T-helper 22 cell (primary cell): ENCODE results near the gene OXGR1.
"Not testable (repeated sequence)": the region's sequence is repeated elsewhere in the genome, so short reads cannot be mapped to it uniquely, and the experiment has no call there.

Experiments used
- DNase-seq: peaks from one replicate; pipeline ENCODE4 v3.0.0-alpha.2; 2020; ENCODE audit warnings: low read depth

The OXGR1 gene

GRCh38 chr13:97005625-97006262, 11.5 kb upstream of the OXGR1 start:
- DNase-seq: no peak

GRCh38 chr13:97004886-97005285, 10.6 kb upstream of the OXGR1 start:
- no peak for DNase-seq

- DNase-seq: no peak
Observed at GRCh38 chr13:97004096-97004876, 10.0 kb upstream of the OXGR1 start.

GRCh38 chr13:97003071-97003470, 8.8 kb upstream of the OXGR1 start:
- no peak for DNase-seq

GRCh38 chr13:97002581-97002980, 8.3 kb upstream of the OXGR1 start:
- no peak for DNase-seq

- DNase-seq: no peak
Observed at GRCh38 chr13:97001636-97002035, 7.4 kb upstream of the OXGR1 start.

- no peak for DNase-seq
Observed at GRCh38 chr13:97000295-97000925, 6.1 kb upstream of the OXGR1 start.

- no peak for DNase-seq
Observed at GRCh38 chr13:96999091-96999490, 4.8 kb upstream of the OXGR1 start.

- no peak for DNase-seq
Observed at GRCh38 chr13:96998051-96998450, 3.8 kb upstream of the OXGR1 start.

GRCh38 chr13:96996886-96997285, 2.6 kb upstream of the OXGR1 start:
- no peak for DNase-seq

GRCh38 chr13:96996107-96996506, 1.8 kb upstream of the OXGR1 start:
- DNase-seq: no peak

- DNase-seq: no peak
Observed at GRCh38 chr13:96994858-96995243, 575 bp upstream of the OXGR1 start.

- DNase-seq: no peak
Observed at GRCh38 chr13:96993634-96994016, 651 bp downstream of the OXGR1 start.

GRCh38 chr13:96992633-96993032, 1.6 kb downstream of the OXGR1 start:
- no peak for DNase-seq

GRCh38 chr13:96991072-96991471, 3.2 kb downstream of the OXGR1 start:
- no peak for DNase-seq

- DNase-seq: no peak
Observed at GRCh38 chr13:96988441-96988840, 5.8 kb downstream of the OXGR1 start.

GRCh38 chr13:96984051-96984508, 10.2 kb downstream of the OXGR1 start:
- DNase-seq: no peak

GRCh38 chr13:96982672-96983071, 11.6 kb downstream of the OXGR1 start:
- DNase-seq: no peak

- not testable (repeated sequence) for DNase-seq
Observed at GRCh38 chr13:96979861-96980260, 14.4 kb downstream of the OXGR1 start.

- DNase-seq: no peak
Observed at GRCh38 chr13:96968027-96968426, 26.2 kb downstream of the OXGR1 start.

GRCh38 chr13:96967248-96967745, 27.0 kb downstream of the OXGR1 start:
- no peak for DNase-seq

GRCh38 chr13:96966415-96967102, 27.7 kb downstream of the OXGR1 start:
- no peak for DNase-seq
